DMS 273 treated with DMSO at 0.1 percent for 48 hours (cell line): ENCODE data around the gene LMAN2.

ENCODE experiments used
- DNase-seq: peaks from one replicate; lab custom pipeline; 2025; lab: John Stamatoyannopoulos, UW

Gene LMAN2

GRCh38 chr5:177327539-177328522 is 23.6 kb downstream of the LMAN2 start:
- DNase-seq: no peak

- DNase-seq: no peak
These were observed 25.5 kb downstream of the LMAN2 start for GRCh38 chr5:177325868-177326381.

GRCh38 chr5:177320879-177321278 is 30.6 kb downstream of the LMAN2 start:
- no peak for DNase-seq

- no peak for DNase-seq
These were observed 31.4 kb downstream of the LMAN2 start for GRCh38 chr5:177319913-177320588.

GRCh38 chr5:177317959-177318377 is 33.5 kb downstream of the LMAN2 start:
- peak; percentile 58 for DNase-seq

- DNase-seq: no peak
These were observed 35.5 kb downstream of the LMAN2 start for GRCh38 chr5:177316005-177316404.

- DNase-seq: no peak
These were observed 36.1 kb downstream of the LMAN2 start for GRCh38 chr5:177315411-177315810.

- DNase-seq: no peak
These were observed 36.8 kb downstream of the LMAN2 start for GRCh38 chr5:177314376-177315342.

- DNase-seq: no peak
These were observed 37.8 kb downstream of the LMAN2 start for GRCh38 chr5:177313561-177314259.

- DNase-seq: no peak
These were observed 38.8 kb downstream of the LMAN2 start for GRCh38 chr5:177312649-177313181.

- peak; percentile 96 for DNase-seq
These were observed 39.5 kb downstream of the LMAN2 start, which contains the start of gene MXD3 for GRCh38 chr5:177311723-177312648. Gene MXD3 (minus strand): TSS chr5:177311898. CDS start chr5:177311830, 68 bp downstream.

- DNase-seq: no peak
These were observed 40.1 kb downstream of the LMAN2 start for GRCh38 chr5:177311392-177311722.

GRCh38 chr5:177310757-177311391 is 40.6 kb downstream of the LMAN2 start:
- peak; percentile 41 for DNase-seq

GRCh38 chr5:177310332-177310731 is 41.1 kb downstream of the LMAN2 start:
- DNase-seq: no peak

- DNase-seq: peak; percentile 28
These were observed 41.9 kb downstream of the LMAN2 start for GRCh38 chr5:177309351-177310191.

GRCh38 chr5:177308740-177309139 is 42.7 kb downstream of the LMAN2 start:
- DNase-seq: no peak

GRCh38 chr5:177307544-177308363 is 43.7 kb downstream of the LMAN2 start:
- no peak for DNase-seq
